Prostate gland (tissue), 2 donors: ENCODE measurements around the gene DHX8. TPM values are rescaled to one million over a fixed set of nuclear protein-coding genes. Genes with fewer than 3 reads are reported as not detected.

Experiments used
- DNase-seq: peaks from one replicate; pipeline ENCODE4 v3.0.0-alpha.2; 2019; ENCODE audit warnings: low spot score
- H3K27ac ChIP-seq, 2 donors: fragments of 200-600 bp; sonication (generic); 2 replicates each; pipeline ENCODE4 v1.5.1; 2017 to 2019
- H3K27me3 ChIP-seq: fragments of 200-600 bp; sonication (generic); replicated peaks from 2 replicates; pipeline ENCODE4 v1.5.1; 2019; ENCODE audit not compliant: insufficient read depth
- H3K36me3 ChIP-seq, 2 donors: fragments of 200-600 bp; sonication (generic); 1 replicate in 1 of 2; 2 replicates in 1 of 2; pipeline versions ENCODE4 v1.5.1 to v1.8.1; 2017 to 2019
- H3K4me1 ChIP-seq: fragments of 200-600 bp; sonication (generic); replicated peaks from 2 replicates; pipeline ENCODE4 v1.5.1; 2019
- H3K4me3 ChIP-seq, 2 donors: fragments of 200-600 bp; sonication (generic); 2 replicates each; pipeline ENCODE4 v1.5.1; 2017 to 2019
- H3K9me3 ChIP-seq: fragments of 200-600 bp; sonication (generic); 2 replicates; pipeline ENCODE4 v1.5.1; 2017
- CTCF ChIP-seq, 4 experiments: fragments of 200-600 bp in 2 of 4; fragments of 450-650 bp in 2 of 4; sonication (generic) in 2 of 4; IDR thresholded peaks; 1 replicate in 3 of 4; 2 replicates in 1 of 4; pipeline ENCODE4 v1.5.1; 2016 to 2019; ENCODE audit warnings: antibody characterized with exemption in 4 of 4, mild to moderate bottlenecking in 2 of 4, moderate library complexity in 2 of 4
- POLR2A ChIP-seq: fragments of 450-650 bp; IDR thresholded peaks from one replicate; pipeline ENCODE4 v1.6.1; 2016; ENCODE audit warnings: antibody characterized with exemption, mild to moderate bottlenecking
- POLR2AphosphoS5 ChIP-seq: sonication (generic); formaldehyde crosslinking; IDR thresholded peaks from one replicate; pipeline ENCODE4 v1.6.1; 2017; ENCODE audit warnings: antibody characterized with exemption
- WGBS: methylation state at CpG from one replicate; pipeline ENCODE4 v1.1.5; 2018; 5-methylcytosine and 5-hydroxymethylcytosine counted together
- intact Hi-C: fragments of 100-400 bp; cut with DNase I; formaldehyde crosslinking; loops from one replicate; pipeline ENCODE4 v1.14.2; 2022
- total RNA-seq, 2 donors: library from RNA; depleted of rRNA; stranded (reverse); fragments of >200 nt; gene quantifications; one replicate each; pipeline ENCODE4 v1.1.0, GENCODE V29; 2016

The DHX8 gene
- total RNA-seq, 2 donors from 2014 or later, result 35.7 to 52.9 TPM

DNA sequence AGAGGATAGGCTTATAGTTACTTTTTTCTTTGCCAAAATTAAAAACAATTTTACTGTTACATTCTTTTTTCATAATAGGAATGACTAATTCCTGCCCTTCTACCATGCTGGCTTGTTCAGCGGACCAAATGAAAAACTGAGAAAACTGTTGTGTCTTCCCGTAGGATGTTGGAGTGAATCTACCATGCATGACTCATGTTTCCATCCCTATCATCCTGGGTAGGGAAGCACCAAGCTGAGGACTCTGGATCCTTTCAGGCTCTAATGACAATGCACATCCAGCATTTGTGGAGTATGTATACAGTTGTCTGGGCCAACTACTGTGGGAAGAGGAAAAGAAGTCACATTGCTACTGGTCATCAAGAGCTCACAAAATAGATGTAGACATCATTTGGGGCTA, 41.1 kb upstream of the DHX8 start:
- intact Hi-C loops, result no loop called here
- WGBS, result 65% methylated on average over 2 of the region's 2 CpGs
- Histone ChIP-seq H3K4me1 (no peaks in the 10 kb centered on the region), H3K36me3 (no peaks in the 10 kb centered on the region), H3K9me3 (no peaks in the 10 kb centered on the region), H3K4me3 (no peak overlapping the region), H3K27me3 (no peaks in the 10 kb centered on the region), H3K27ac (no peak overlapping the region)
- TF ChIP-seq POLR2AphosphoS5, result no peak
- TF ChIP-seq CTCF (IDR thresholded peaks at IDR 0.05), result no peak
- no peak for TF ChIP-seq POLR2A
- no peak for DNase-seq

DNA sequence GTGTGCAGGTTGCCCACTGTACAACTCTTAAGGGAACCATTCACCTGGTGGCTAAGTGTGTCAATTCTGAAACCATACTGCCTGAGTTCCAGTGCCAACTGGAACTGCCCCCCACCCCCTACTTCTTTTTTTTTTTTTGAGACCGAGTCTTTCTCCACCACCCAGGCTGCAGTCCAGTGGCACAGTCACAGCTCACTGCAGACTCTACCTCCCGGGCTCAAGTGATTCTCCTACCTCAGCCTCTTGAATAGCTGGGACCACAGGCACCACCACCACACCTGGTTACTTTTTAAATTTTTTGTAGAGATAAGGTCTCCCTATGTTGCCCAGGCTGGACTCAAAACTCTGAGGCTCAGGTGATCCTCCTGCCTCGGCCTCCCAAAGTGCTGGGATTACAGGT, 40.4 kb upstream of the DHX8 start:
- peak overlapping the region; percentile 59 to 64 for H3K27ac ChIP-seq
- H3K4me1 ChIP-seq, result no peaks in the 10 kb centered on the region
- no peaks in the 10 kb centered on the region for H3K36me3 ChIP-seq
- no peaks in the 10 kb centered on the region for H3K27me3 ChIP-seq
- H3K9me3 ChIP-seq, result no peaks in the 10 kb centered on the region
- H3K4me3 ChIP-seq, result no peak overlapping the region
- WGBS, result 94% methylated on average over 3 of the region's 3 CpGs
- no peak for TF ChIP-seq POLR2AphosphoS5
- TF ChIP-seq POLR2A, result no peak
- TF ChIP-seq CTCF (IDR thresholded peaks at IDR 0.05), result no peak
- intact Hi-C loops, result no loop called here
- no peak for DNase-seq

DNA sequence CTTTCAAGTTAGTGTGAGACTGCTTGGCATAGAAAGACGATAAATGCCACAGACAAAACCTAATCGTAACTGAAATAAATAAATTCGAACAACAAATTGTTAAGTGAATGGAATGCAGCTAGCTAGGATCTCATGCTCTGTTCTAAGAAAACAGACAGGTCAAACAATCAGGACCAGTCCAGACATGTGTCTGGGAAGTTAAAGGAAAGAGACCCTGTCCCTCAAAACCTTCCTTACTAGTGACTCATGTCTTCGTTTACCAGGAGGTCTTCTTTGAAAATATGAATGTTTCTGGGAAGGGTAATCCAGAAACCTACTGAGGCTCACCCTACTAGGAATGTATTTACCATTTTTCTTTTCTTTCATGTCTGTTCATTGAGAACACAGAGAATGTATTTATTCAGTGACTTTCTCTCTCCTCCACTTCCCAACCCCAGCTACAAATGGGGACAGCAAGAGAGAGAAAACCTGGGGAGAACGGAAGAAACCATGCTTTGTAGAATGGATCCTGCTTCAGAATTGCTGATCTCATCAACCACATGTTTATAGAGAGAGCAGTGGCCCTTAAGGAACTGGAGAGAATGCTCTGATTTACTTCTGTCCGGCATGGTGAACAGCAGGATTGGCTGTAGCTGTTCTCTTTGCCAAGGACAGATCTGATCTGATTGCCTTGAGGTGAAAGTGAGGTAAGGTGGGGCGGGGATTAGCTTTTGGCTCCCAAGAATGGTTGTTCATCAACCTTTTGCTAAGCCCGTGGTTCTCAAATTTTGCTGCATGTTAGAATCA, 39.4 kb upstream of the DHX8 start:
- no peaks in the 10 kb centered on the region for H3K4me1 ChIP-seq
- WGBS, result 37% methylated on average over 8 of the region's 8 CpGs
- DNase-seq, result peak; percentile 58
- no peak overlapping the region for H3K4me3 ChIP-seq
- intact Hi-C loops, result no loop called here
- TF ChIP-seq POLR2AphosphoS5 (peak; percentile 60), CTCF (IDR thresholded peaks at IDR 0.05) (no peak)
- H3K36me3 ChIP-seq, result no peaks in the 10 kb centered on the region
- H3K9me3 ChIP-seq, result no peaks in the 10 kb centered on the region
- peak overlapping the region; percentile 59 to 64 for H3K27ac ChIP-seq
- H3K27me3 ChIP-seq, result no peaks in the 10 kb centered on the region

DNA sequence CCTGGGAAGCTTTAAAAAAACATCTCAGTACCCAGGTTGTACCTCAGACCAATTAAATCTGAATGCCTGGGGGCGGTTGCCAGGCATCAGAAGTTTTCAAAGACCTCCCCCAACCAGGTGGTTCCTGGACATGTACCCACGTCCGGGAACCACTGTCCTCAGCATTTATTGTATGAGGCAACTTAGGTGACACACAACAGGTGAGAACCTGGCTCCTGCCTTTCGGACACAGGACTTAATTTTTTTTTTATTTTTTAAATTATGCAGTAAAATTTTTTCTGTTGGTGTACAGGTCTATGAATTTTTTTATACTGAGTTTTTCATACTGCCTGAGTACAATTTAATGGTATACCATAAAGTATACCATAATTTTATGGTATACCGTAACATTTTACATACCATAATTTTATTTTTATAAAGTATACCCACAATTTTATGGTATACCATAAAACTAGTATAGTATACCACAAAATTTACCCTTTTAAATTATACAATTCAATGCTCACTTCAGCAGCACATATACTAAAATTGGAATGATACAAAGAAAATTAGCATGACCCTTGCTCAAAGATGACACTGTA, 38.7 kb upstream of the DHX8 start:
- no peak overlapping the region for H3K4me3 ChIP-seq
- DNase-seq, result peak; percentile 82
- intact Hi-C loops, result no loop called here
- H3K9me3 ChIP-seq, result no peaks in the 10 kb centered on the region
- peak overlapping the region in 1 of 2 donors; percentile 64 for H3K27ac ChIP-seq
- no peaks in the 10 kb centered on the region for H3K27me3 ChIP-seq
- 39% methylated on average over 5 of the region's 5 CpGs for WGBS
- no peaks in the 10 kb centered on the region for H3K4me1 ChIP-seq
- H3K36me3 ChIP-seq, result no peaks in the 10 kb centered on the region
- TF ChIP-seq POLR2A, result no peak
- peak; percentile 71 for TF ChIP-seq POLR2AphosphoS5

- Histone ChIP-seq H3K27ac (no peak overlapping the region), H3K27me3 (no peaks in the 10 kb centered on the region), H3K4me1 (no peaks in the 10 kb centered on the region), H3K9me3 (no peaks in the 10 kb centered on the region), H3K4me3 (no peak overlapping the region), H3K36me3 (no peaks in the 10 kb centered on the region)
- TF ChIP-seq CTCF (IDR thresholded peaks at IDR 0.05) (no peak), POLR2AphosphoS5 (no peak), POLR2A (no peak)
- 98% methylated on average over 5 of the region's 5 CpGs for WGBS
- DNase-seq, result no peak
- intact Hi-C loops, result no loop called here
These were observed 37.0 kb upstream of the DHX8 start for GRCh38 chr17:43446773-43447172.
